SU-DHL-6 (cell line): ENCODE results near the gene SMLR1.

Experiments used
- H2AFZ ChIP-seq: fragments of 200-600 bp; sonication (generic); 2 replicates; pipeline ENCODE4 v1.6.1; 2014; ENCODE audit warnings: low read depth, mild to moderate bottlenecking, moderate library complexity, mixed read lengths, antibody characterized with exemption, low read length; ENCODE audit not compliant: severe bottlenecking
- H3F3A ChIP-seq: fragments of 200-600 bp; shearing (Covaris generic); 2 replicates; pipeline ENCODE4 v1.6.0; 2016; ENCODE audit warnings: antibody characterized with exemption, mild to moderate bottlenecking; ENCODE audit not compliant: insufficient read depth
- H3K27ac ChIP-seq: fragments of 200-600 bp; sonication (generic); 2 replicates; pipeline ENCODE4 v1.5.1; 2016; ENCODE audit warnings: low read depth, mild to moderate bottlenecking, low read length, moderate library complexity, mixed read lengths
- H3K27me3 ChIP-seq: fragments of 200-600 bp; sonication (generic), shearing (Covaris generic); 2 replicates; pipeline ENCODE4 v1.6.0; 2014; ENCODE audit warnings: mild to moderate bottlenecking, low read length
- H3K36me3 ChIP-seq: fragments of 200-600 bp; sonication (generic); 2 replicates; pipeline ENCODE4 v1.6.1; 2014; ENCODE audit warnings: mild to moderate bottlenecking, low read length, mixed read lengths
- H3K4me2 ChIP-seq: fragments of 300-600, 200-600 bp; shearing (Covaris generic), sonication (generic); 2 replicates; pipeline ENCODE4 v1.6.0; 2014; ENCODE audit warnings: low read length, low read depth, mild to moderate bottlenecking; ENCODE audit not compliant: poor library complexity, severe bottlenecking
- H3K4me3 ChIP-seq: fragments of 200-600 bp; sonication (generic); 2 replicates; pipeline ENCODE4 v1.5.1; 2014; ENCODE audit warnings: antibody characterized with exemption, low read length, mild to moderate bottlenecking, mixed read lengths; ENCODE audit not compliant: insufficient read depth, poor library complexity, severe bottlenecking
- H3K79me2 ChIP-seq: fragments of 200-600 bp; sonication (generic); 2 replicates; pipeline ENCODE4 v1.6.1; 2014; ENCODE audit warnings: mild to moderate bottlenecking, low read length, moderate library complexity; ENCODE audit not compliant: insufficient read depth
- H3K9ac ChIP-seq: fragments of 200-600 bp; sonication (generic); 2 replicates; pipeline ENCODE4 v1.7.0; 2014; ENCODE audit warnings: mild to moderate bottlenecking, low read length
- H3K9me2 ChIP-seq: fragments of 200-600 bp; sonication (generic); replicated peaks from 2 replicates; pipeline ENCODE4 v1.6.1; 2014; ENCODE audit warnings: low read length; ENCODE audit not compliant: insufficient read depth
- H3K9me3 ChIP-seq: fragments of 200-600 bp; sonication (generic); 2 replicates; pipeline ENCODE4 v1.6.1; 2014; ENCODE audit warnings: low read length, mixed read lengths; ENCODE audit not compliant: insufficient read depth
- H4K20me1 ChIP-seq: fragments of 200-600 bp; sonication (generic); 2 replicates; pipeline ENCODE4 v1.6.1; 2014; ENCODE audit warnings: low read depth, mild to moderate bottlenecking, antibody characterized with exemption, low read length, moderate library complexity, mixed read lengths
- EZH2phosphoT487 ChIP-seq: fragments of 200-600 bp; sonication (generic), shearing (Covaris generic); conservative IDR thresholded peaks from 2 replicates; pipeline ENCODE4 v1.6.1; 2018; ENCODE audit warnings: mild to moderate bottlenecking, antibody characterized with exemption, low read length, moderate library complexity, mixed read lengths
- TF ChIP-seq, protein P1 (sequence below): fragments of 200-600 bp; sonication (generic); IDR thresholded peaks from one replicate; pipeline ENCODE4 v1.5.1; 2017; ENCODE audit warnings: antibody characterized with exemption, mild to moderate bottlenecking, low read length, moderate library complexity; ENCODE audit not compliant: insufficient read depth, poor library complexity, severe bottlenecking

SMLR1 gene

GRCh38 chr6:130843575-130844320 lies 16.5 kb downstream of the SMLR1 start:
- Histone ChIP-seq H3K79me2 (no peaks in the 10 kb centered on the region), H3F3A (no peaks in the 10 kb centered on the region), H3K27ac (no peak overlapping the region), H3K9ac (no peak overlapping the region), H3K9me2 (no peaks in the 10 kb centered on the region), H4K20me1 (no peaks in the 10 kb centered on the region), H3K9me3 (no peaks in the 10 kb centered on the region), H2AFZ (no peak overlapping the region), H3K36me3 (no peaks in the 10 kb centered on the region), H3K4me3 (no peak overlapping the region), H3K27me3 (no peaks in the 10 kb centered on the region), H3K4me2 (no peak overlapping the region)
- TF ChIP-seq, protein P1, sequence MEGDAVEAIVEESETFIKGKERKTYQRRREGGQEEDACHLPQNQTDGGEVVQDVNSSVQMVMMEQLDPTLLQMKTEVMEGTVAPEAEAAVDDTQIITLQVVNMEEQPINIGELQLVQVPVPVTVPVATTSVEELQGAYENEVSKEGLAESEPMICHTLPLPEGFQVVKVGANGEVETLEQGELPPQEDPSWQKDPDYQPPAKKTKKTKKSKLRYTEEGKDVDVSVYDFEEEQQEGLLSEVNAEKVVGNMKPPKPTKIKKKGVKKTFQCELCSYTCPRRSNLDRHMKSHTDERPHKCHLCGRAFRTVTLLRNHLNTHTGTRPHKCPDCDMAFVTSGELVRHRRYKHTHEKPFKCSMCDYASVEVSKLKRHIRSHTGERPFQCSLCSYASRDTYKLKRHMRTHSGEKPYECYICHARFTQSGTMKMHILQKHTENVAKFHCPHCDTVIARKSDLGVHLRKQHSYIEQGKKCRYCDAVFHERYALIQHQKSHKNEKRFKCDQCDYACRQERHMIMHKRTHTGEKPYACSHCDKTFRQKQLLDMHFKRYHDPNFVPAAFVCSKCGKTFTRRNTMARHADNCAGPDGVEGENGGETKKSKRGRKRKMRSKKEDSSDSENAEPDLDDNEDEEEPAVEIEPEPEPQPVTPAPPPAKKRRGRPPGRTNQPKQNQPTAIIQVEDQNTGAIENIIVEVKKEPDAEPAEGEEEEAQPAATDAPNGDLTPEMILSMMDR, result no peak
- TF ChIP-seq EZH2phosphoT487, result no peak

DNA sequence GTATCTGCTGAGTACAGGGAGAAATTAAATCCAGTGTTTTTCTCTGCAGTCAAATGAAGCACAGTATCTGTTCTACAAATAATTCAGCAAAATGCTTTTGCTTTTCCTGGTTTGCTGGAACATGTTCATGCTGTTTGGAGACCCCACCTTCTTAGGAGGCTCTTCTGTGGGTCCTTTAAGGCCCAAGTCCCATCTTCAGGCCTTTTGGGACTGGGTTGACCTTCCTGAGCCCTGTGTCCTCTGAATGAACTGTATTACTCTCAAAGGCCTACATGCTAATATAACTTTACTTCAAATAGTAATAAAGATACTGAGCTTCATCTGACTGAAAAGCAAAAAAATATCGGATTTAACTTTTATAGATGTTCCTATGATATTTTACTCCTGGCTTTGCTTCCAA lies 19.3 kb downstream of the SMLR1 start:
- Histone ChIP-seq H3F3A (no peaks in the 10 kb centered on the region), H3K4me2 (no peak overlapping the region), H3K79me2 (no peaks in the 10 kb centered on the region), H3K36me3 (no peaks in the 10 kb centered on the region), H3K27ac (no peak overlapping the region), H3K9ac (no peak overlapping the region), H4K20me1 (no peaks in the 10 kb centered on the region), H3K27me3 (no peaks in the 10 kb centered on the region), H2AFZ (no peak overlapping the region), H3K4me3 (no peak overlapping the region), H3K9me3 (no peaks in the 10 kb centered on the region), H3K9me2 (no peaks in the 10 kb centered on the region)
- no peak for TF ChIP-seq EZH2phosphoT487

DNA sequence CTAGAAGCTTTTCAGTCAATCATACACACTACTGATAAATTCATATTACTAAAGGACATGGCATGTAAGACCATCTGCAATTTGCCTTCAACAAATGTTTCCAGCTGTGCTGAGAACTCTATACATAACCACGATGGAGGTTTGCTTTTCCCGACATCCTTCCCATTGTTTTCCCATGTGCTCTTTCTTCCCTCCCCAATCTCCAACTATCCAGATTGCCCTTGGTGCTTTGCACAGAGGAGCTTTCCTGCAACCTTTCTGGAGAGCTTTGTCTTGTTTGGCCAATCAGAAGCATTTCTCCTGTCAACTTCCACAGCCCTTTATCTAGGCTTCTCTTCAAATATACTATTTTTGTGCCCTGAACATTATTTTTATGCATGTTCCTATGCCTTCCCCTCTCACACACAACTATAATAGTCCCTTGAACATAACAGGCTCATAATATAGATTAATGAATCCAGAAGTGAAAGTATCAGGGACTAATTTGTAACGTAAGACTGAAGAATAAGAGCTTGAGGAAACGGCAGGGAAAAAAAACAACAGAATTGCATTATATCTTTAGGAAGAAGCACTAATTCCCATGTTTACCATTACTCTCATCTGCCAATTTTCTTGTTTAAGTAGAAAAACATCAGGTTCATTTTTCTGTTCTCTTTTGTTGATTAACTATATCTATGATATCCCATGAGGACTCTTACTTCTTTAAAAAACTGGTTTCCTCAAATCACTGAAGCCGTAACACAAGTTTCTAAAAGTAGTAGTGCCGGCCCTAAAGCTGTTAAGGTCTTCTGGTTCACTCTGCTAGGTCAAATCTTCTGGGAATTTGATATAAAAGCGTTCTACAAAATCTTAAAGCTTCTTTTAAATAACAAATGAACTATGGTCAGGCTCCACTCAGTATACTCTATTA lies 20.1 kb downstream of the SMLR1 start:
- H3K4me2 ChIP-seq, result no peak overlapping the region

More for the DNA sequence above, 20.1 kb downstream of the SMLR1 start:
- Histone ChIP-seq H3K79me2 (no peaks in the 10 kb centered on the region), H3K27ac (no peak overlapping the region), H3F3A (no peaks in the 10 kb centered on the region), H4K20me1 (no peaks in the 10 kb centered on the region), H3K9ac (no peak overlapping the region), H3K9me3 (no peaks in the 10 kb centered on the region), H2AFZ (no peak overlapping the region), H3K4me3 (no peak overlapping the region), H3K27me3 (no peaks in the 10 kb centered on the region), H3K9me2 (no peaks in the 10 kb centered on the region), H3K36me3 (no peaks in the 10 kb centered on the region)
- TF ChIP-seq EZH2phosphoT487, result no peak
- TF ChIP-seq, protein P1, result no peak
